Kidney epithelial cell (primary cell): ENCODE measurements around the gene ACADM. TPM values are rescaled to one million over a fixed set of nuclear protein-coding genes. Genes with fewer than 3 reads are reported as not detected.
"Not testable (repeated sequence)": the region's sequence is repeated elsewhere in the genome, so short reads cannot be mapped to it uniquely, and the experiment has no call there.

ENCODE experiments used
- DNase-seq: peaks from one replicate; pipeline ENCODE4 v3.0.0-alpha.2; 2010; ENCODE audit warnings: low read depth
- H3K27me3 ChIP-seq: 2 replicates; pipeline ENCODE4 v1.6.0; 2011; ENCODE audit warnings: low read length; ENCODE audit not compliant: control insufficient read depth, insufficient read depth
- H3K36me3 ChIP-seq: 2 replicates; pipeline ENCODE4 v1.5.1; 2011; ENCODE audit warnings: low read length; ENCODE audit not compliant: control insufficient read depth, insufficient read depth
- H3K4me3 ChIP-seq: 2 replicates; pipeline ENCODE4 v1.5.1; 2011; ENCODE audit warnings: low read depth, mild to moderate bottlenecking, control low read depth, low read length
- CTCF ChIP-seq: IDR thresholded peaks from 2 replicates; pipeline ENCODE4 v1.5.1; 2011; ENCODE audit warnings: mild to moderate bottlenecking, moderate library complexity, low read length, control low read depth, inconsistent platforms; ENCODE audit not compliant: insufficient read depth, poor library complexity, severe bottlenecking
- total RNA-seq: library from RNA; depleted of rRNA; stranded (reverse); fragments of >200 nt; gene quantifications from 2 replicates; pipeline ENCODE4 v1.2.3, GENCODE V29; 2015

The ACADM gene
- total RNA-seq, 1 donor from 2014 or later = 29.6 TPM

GRCh38 chr1:75736016-75736415 lies 11.5 kb downstream of the ACADM start:
- H3K36me3 ChIP-seq = no peaks in the 10 kb centered on the region
- no peak for TF ChIP-seq CTCF
- no peak overlapping the region for H3K4me3 ChIP-seq
- no peak for DNase-seq
- H3K27me3 ChIP-seq = no peaks in the 10 kb centered on the region

- Histone ChIP-seq H3K4me3 (no peak overlapping the region), H3K36me3 (no peaks in the 10 kb centered on the region), H3K27me3 (no peaks in the 10 kb centered on the region)
- no peak for DNase-seq
- TF ChIP-seq CTCF = no peak
Measured at GRCh38 chr1:75742047-75742625, 17.6 kb downstream of the ACADM start.

GRCh38 chr1:75745276-75745675 lies 20.8 kb downstream of the ACADM start:
- no peak for DNase-seq
- no peak for TF ChIP-seq CTCF
- Histone ChIP-seq H3K36me3 (no peaks in the 10 kb centered on the region), H3K4me3 (no peak overlapping the region), H3K27me3 (no peaks in the 10 kb centered on the region)

GRCh38 chr1:75757210-75757609 lies 32.7 kb downstream of the ACADM start:
- not testable (repeated sequence) for DNase-seq, H3K36me3 ChIP-seq, H3K4me3 ChIP-seq, H3K27me3 ChIP-seq

- H3K36me3 ChIP-seq, H3K27me3 ChIP-seq, DNase-seq, H3K4me3 ChIP-seq: not testable (repeated sequence)
Measured at GRCh38 chr1:75758543-75758942, 34.0 kb downstream of the ACADM start.

- no peak for DNase-seq
- no peak for TF ChIP-seq CTCF
- Histone ChIP-seq H3K27me3 (no peaks in the 10 kb centered on the region), H3K36me3 (no peaks in the 10 kb centered on the region), H3K4me3 (no peak overlapping the region)
Measured at GRCh38 chr1:75764057-75764655, 39.6 kb downstream of the ACADM start.
